ENCODE measurements around the gene PKD1L1. TPM values are rescaled to one million over a fixed set of nuclear protein-coding genes. Genes with fewer than 3 reads are reported as not detected.

PKD1L1 gene
- polyA plus RNA-seq, 1 donor from 2014 or later: 2.0 TPM

GRCh38 chr7:47809387-47809786, 138.9 kb downstream of the PKD1L1 start:
- H3K27me3 ChIP-seq (ENCODE audit: insufficient read depth, low read depth, low read length): no peaks in the 10 kb centered on the region
- no peak overlapping the region for H2AFZ ChIP-seq (ENCODE audit: low read depth, low read length)
- H3K4me2 ChIP-seq (ENCODE audit: low read length): no peak overlapping the region
- no peaks in the 10 kb centered on the region for H3K9me3 ChIP-seq (ENCODE audit: low read length)
- no peaks in the 10 kb centered on the region for H3K79me2 ChIP-seq (replicated peaks; ENCODE audit: insufficient read depth, low read length)
- no peaks in the 10 kb centered on the region for H3K36me3 ChIP-seq (ENCODE audit: insufficient read depth, low read length)
- TF ChIP-seq CTCF (IDR thresholded peaks at IDR 0.05; ENCODE audit: poor library complexity, severe bottlenecking) (no peak), TAF1 (IDR thresholded peaks at IDR 0.05; ENCODE audit: low read depth) (no peak), POLR2AphosphoS5 (IDR thresholded peaks at IDR 0.05) (no peak), RAD21 (conservative IDR thresholded peaks at IDR 0.05) (no peak), MXI1 (conservative IDR thresholded peaks at IDR 0.05; ENCODE audit: poor library complexity, severe bottlenecking) (no peak), EZH2 (IDR thresholded peaks at IDR 0.05; ENCODE audit: borderline replicate concordance, insufficient read depth, low read length, poor library complexity, severe bottlenecking) (no peak), EP300 (conservative IDR thresholded peaks at IDR 0.05; ENCODE audit: poor library complexity, severe bottlenecking) (no peak), REST (IDR thresholded peaks at IDR 0.05; ENCODE audit: borderline replicate concordance) (no peak), SMC3 (conservative IDR thresholded peaks at IDR 0.05; ENCODE audit: poor library complexity) (no peak)
- H3K27ac ChIP-seq (ENCODE audit: low read length): no peak overlapping the region
- no peaks in the 10 kb centered on the region for H3K9me2 ChIP-seq (ENCODE audit: insufficient read depth, low read length)
- H3K9ac ChIP-seq (ENCODE audit: low read length): no peak overlapping the region
- H3K4me3 ChIP-seq (ENCODE audit: low read length): no peak overlapping the region
- H3F3A ChIP-seq (ENCODE audit: insufficient read depth, low read length, poor library complexity, severe bottlenecking): no peaks in the 10 kb centered on the region
- no peaks in the 10 kb centered on the region for H4K20me1 ChIP-seq (ENCODE audit: insufficient read depth)

- Histone ChIP-seq H3K4me3 (ENCODE audit: low read length) (no peak overlapping the region), H3K9ac (ENCODE audit: low read length) (no peak overlapping the region), H3K79me2 (replicated peaks; ENCODE audit: insufficient read depth, low read length) (no peaks in the 10 kb centered on the region), H3K9me3 (ENCODE audit: low read length) (no peaks in the 10 kb centered on the region), H3K27ac (ENCODE audit: low read length) (no peak overlapping the region), H3K4me2 (ENCODE audit: low read length) (no peak overlapping the region), H3K9me2 (ENCODE audit: insufficient read depth, low read length) (no peaks in the 10 kb centered on the region), H3K36me3 (ENCODE audit: insufficient read depth, low read length) (no peaks in the 10 kb centered on the region), H3F3A (ENCODE audit: insufficient read depth, low read length, poor library complexity, severe bottlenecking) (no peaks in the 10 kb centered on the region), H2AFZ (ENCODE audit: low read depth, low read length) (no peak overlapping the region), H3K27me3 (ENCODE audit: insufficient read depth, low read depth, low read length) (no peaks in the 10 kb centered on the region), H4K20me1 (ENCODE audit: insufficient read depth) (no peaks in the 10 kb centered on the region)
- no peak for TF ChIP-seq EZH2 (IDR thresholded peaks at IDR 0.05; ENCODE audit: borderline replicate concordance, insufficient read depth, low read length, poor library complexity, severe bottlenecking)
- no peak for TF ChIP-seq TAF1 (IDR thresholded peaks at IDR 0.05; ENCODE audit: low read depth)
- TF ChIP-seq SMC3 (conservative IDR thresholded peaks at IDR 0.05; ENCODE audit: poor library complexity): no peak
- TF ChIP-seq MXI1 (conservative IDR thresholded peaks at IDR 0.05; ENCODE audit: poor library complexity, severe bottlenecking): no peak
- TF ChIP-seq REST (IDR thresholded peaks at IDR 0.05; ENCODE audit: borderline replicate concordance): no peak
- TF ChIP-seq RAD21 (conservative IDR thresholded peaks at IDR 0.05): no peak
- no peak for TF ChIP-seq POLR2AphosphoS5 (IDR thresholded peaks at IDR 0.05)
- no peak for TF ChIP-seq EP300 (conservative IDR thresholded peaks at IDR 0.05; ENCODE audit: poor library complexity, severe bottlenecking)
These were observed 139.9 kb downstream of the PKD1L1 start for GRCh38 chr7:47808321-47808720.

Measured in neural cell (in vitro differentiated cells).